GM20431 (cell line): ENCODE results near the gene CACNA1I.

Experiments
- in situ Hi-C: fragments of 300-500 bp; cut with MseI, MboI; formaldehyde crosslinking; loops from one replicate; pipeline ENCODE4 v1.15.0; 2020; ENCODE audit warnings: low sequenced_read_pairs; ENCODE audit not compliant: unreplicated experiment

Gene CACNA1I

DNA sequence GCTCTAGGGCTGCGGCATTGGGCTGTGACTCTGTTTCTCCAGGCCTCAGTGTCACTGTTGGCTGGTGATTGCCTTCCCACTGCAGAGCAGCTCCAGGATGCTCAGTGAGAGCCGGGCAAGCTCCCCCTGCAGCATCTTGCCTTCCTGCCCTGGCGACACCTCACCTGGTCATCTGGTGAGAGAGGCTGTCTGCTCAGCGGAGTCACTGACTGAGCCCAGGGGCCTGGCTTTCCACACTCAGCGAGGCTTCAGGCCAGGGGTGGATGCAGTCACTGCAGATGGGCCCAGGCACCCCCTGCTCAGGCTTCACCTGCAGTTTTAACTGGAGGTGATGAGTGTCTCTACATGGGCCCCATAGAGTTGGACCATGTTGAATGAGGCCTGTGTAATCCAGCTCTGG lies 136.8 kb downstream of the CACNA1I start:
- in situ Hi-C loops, result no loop called here

DNA sequence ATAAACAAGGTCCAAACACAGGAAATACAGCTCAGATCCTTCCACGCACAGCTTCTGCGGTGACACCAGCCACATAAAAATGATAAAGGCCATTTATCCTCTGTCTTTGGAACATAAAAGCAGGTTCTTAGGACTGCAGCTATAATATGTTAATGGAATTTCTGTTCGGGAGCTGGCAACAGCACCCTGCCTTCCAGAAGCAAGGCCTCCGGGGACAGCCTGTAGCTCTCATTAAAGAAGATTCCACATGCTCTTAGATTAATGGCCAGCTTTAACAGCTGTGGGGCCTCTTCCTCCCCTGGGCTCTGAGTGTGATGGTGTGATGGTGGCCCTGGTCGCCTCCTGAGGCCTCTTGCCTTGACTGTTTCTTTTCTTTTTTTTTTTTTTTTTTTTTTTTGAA lies 137.3 kb downstream of the CACNA1I start:
- in situ Hi-C loops, result no loop called here

DNA sequence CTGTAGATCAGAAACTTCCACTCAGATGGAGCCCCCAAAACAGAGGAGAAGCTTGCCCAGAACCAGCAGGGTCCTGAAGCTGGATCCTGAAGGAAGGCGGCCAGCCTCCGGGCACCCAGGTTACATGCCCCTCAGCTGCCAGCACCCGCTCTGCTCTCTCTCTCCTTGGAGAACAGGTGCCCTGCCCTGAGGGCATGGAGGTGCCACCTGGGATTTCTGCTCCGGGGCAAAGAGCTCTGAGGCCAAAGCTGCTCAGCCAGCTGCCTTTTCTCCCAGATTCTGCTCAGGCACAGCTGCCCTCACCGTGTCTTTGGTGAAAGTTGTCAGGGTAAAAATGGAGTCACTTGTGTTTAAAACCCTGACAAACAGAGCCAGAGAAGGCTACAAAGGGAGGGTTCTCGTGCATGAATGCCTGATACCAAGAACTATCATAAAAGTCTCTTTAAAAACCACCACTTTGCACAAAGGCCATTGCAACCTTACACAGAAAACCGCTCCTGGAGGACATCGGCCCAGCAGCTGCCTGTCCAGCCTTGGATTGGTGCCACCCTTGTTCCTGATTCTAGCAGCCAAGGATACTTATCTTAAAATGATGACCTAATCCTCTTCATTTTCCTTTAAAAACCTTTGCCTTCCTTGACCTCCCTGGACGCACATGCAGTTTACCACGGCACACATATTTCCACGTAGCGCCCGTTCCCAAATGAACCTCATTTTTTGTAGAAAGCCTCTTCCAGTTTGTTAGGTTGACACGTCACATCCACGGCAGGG lies 140.0 kb downstream of the CACNA1I start:
- in situ Hi-C loops, result no loop called here

DNA sequence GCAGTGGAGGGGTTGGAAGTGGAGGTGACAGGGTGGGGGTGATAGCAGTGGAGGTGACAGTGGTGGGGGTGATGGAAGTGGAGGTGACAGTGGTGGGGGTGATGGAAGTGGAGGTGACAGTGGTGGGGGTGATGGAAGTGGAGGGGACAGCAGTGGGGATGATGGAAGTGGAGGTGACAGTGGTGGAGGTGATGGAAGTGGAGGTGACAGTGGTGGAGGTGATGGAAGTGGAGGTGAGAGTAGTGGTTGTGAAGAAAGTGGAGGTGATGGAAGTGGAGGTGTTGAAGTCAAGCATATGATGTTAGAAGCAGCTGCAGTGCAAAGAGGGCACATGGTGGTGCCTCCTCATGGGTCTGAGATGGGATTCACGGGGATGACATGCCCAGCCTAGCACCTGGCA lies 141.5 kb downstream of the CACNA1I start:
- in situ Hi-C loops, result no loop called here

DNA sequence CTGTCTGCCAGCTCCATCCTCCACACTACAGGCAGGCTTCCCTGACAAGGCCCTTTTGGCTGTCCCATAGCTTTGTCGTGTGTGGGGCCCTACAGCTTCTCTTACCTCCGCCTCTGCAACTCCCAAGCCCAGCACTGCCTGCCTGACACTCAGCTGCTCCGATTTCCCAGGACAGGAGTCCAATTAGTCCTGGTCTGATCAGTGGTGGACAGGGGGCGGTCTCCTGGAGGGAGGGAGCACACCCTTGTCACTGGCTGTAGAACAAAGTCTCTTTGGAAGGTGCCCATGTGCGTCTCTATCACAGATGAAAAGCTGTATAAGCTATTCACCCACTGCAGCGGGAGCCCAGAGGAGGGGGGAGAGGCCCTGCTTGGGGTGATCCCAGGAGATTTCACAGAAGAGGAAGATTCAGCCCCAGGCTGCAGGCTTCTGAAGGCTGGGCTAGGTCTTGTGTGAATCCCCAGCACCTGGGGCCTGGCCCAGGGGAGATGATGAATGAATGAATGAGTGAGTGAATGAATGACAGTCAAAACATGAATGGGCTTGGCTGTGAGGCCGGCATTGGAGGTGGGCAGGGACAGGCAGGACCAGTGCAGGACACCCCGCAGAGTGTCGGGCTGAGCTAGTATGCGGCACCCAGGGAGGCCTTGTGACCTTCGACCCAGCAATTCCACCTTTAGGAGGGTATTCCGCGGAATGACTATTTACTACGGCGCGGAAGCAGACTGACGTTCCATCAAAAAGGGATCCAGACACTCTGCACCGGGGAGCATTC lies 142.4 kb downstream of the CACNA1I start:
- in situ Hi-C loops, result no loop called here

DNA sequence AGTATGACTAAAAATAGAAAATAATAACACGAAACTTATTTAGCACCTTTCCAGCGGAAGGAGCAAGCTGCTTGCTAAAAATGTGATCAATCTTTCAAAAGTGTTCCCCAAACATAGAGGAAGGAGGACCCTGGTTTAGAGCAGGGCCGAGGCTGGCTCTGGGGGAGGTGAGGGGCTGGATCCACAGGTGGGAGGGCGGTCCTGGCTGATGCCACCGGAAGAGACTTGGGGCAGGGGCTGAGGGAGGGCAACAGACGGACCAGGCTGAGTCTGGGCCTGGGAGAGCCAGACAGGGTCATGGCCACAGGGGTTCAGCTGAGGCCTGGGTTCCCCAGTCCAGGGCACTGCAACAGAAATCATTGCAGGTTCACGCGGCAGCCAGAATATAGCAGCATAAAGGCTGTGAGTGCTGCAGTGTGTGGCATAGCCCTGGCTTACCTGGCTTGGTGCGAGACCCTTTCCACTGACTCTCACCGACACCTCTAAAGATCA lies 143.3 kb downstream of the CACNA1I start:
- in situ Hi-C loops, result no loop called here

DNA sequence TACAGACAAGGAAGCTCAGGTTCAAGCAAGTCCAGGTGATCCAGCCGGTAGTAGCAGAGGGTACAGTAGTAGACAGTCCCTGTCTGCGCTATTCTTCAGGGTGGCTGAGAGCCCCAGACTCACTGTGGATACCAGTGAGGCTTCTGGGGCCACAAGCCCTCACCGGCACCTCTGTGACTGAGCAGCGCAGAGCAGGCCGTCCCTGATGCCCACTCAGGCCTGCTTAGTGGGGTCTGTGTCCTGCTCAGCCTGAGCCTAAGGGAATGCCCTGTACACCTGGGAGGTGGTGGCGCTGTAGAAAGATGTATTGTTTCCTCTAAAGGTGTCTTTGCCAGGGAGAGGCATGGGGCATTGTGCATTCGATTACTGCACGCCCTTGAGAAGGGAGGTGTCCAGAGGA lies 143.8 kb downstream of the CACNA1I start:
- in situ Hi-C loops, result no loop called here

DNA sequence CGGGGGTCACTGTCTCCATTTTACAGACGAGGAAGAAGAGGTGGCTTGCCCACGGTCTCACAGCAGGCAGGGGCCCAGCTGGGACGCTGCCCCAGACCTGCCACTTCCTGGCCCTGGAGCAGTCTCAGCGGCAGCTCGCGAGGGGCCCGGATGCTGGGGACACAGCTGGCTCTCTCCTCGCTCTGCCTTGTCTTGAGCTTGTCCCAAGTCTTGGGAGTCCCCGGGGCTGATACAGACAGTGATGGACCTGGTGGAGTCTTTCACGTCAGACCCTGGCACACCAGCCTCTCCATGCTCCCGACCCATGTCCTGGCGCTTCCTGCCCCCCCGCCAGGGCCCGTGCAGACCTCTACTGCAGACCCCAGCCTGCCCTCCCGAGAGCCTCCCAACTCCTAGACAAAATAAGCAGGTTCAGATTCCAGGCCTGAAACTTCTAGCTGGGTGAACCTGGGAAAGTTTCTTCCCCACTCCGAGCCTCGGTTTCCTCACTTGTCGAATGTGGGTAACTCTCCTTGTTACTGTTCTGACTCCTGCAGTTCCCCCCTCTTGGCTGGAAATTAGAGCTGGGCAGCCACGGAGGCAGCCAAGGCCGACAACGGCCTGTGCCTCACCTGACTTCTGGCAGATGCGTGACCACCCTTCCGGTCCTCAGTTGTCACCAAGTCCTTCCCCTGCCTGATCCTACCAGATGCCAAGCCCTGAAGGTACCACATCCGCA lies 145.4 kb downstream of the CACNA1I start:
- in situ Hi-C loops, result no loop called here

DNA sequence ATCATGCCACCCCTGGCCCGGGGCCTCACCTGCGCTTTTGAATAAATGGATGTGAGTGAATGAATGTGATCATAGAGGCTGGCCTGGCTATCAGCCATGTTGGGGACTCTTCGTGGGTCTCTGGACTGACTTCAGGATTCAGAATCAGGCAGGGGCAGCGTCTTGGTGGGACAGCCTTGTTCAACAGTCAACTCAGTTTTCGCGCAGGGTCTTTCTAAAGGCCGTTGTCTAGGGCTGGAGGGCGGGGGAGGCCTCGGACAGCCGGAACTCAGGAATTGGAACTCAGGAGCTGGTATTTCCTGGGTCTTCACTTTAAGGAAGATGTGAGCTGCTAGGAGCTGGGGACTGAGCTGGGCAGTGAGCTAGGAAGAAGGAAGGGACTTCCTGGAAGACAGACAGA lies 146.0 kb downstream of the CACNA1I start:
- in situ Hi-C loops, result no loop called here

DNA sequence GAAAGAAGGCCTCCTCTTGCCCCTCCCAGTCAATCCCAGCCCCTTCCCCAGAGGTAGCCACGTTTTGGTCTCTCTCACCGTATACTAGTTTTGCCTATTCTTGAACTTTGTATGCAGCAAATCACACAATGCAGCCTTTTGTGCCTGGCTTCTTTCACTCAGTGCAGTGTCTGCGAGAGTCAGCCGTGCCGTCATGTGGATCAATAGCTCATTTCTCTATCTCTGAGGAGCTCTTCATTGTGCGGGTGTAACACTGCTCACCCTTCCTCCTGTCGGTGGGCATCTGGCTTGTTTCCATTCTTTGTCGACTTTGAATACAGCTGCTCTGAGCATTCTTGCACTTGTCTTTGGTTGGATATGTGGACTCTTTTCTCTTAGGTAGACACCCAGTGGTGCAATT lies 146.5 kb downstream of the CACNA1I start:
- in situ Hi-C loops, result no loop called here

DNA sequence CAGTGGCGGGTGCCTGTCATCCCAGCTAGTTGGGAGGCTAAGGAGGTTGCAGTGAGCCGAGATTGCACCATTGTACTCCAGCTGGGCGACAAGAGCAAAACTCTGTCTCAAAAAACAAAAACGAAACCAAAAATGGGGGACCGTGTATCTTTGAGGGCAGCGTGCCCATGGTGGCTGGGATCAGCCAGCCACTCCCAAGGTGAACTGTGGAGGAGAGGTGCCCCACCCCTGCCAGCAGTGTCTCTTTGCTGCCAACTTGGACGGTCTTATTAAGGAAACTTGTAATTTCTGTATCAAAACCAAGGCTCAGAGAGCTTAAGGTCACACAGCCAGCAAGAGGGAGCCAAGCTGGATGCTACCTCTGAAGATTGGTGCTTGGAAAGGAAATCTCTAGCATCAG lies 147.7 kb downstream of the CACNA1I start:
- in situ Hi-C loops, result no loop called here

DNA sequence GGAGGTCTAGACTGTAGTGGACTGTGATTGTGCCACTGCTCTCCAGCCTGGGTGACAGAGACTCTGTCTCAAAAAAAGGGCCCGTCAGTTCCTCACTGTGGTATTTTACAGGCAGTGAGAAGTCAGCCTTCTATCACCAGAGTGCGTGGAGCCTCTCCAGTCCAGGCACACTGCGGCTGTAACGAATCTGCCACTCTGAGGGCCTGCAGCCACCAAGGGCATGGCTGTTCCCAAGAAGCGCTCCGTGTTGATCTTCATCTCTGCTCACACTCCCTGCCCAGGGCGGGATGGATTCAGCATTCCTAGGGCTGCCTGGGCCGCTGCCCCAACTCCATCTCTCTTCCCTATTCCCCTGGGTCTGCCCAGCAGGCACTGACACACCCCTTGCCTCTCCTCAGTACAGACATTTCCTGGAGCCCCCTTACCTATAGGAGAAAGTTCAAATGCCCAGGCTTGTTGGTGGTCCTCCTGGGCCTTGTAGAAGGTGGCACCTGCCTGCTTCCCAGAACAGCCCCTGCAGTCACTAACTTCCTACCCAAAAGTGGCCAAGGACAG lies 148.4 kb downstream of the CACNA1I start:
- in situ Hi-C loops, result no loop called here

DNA sequence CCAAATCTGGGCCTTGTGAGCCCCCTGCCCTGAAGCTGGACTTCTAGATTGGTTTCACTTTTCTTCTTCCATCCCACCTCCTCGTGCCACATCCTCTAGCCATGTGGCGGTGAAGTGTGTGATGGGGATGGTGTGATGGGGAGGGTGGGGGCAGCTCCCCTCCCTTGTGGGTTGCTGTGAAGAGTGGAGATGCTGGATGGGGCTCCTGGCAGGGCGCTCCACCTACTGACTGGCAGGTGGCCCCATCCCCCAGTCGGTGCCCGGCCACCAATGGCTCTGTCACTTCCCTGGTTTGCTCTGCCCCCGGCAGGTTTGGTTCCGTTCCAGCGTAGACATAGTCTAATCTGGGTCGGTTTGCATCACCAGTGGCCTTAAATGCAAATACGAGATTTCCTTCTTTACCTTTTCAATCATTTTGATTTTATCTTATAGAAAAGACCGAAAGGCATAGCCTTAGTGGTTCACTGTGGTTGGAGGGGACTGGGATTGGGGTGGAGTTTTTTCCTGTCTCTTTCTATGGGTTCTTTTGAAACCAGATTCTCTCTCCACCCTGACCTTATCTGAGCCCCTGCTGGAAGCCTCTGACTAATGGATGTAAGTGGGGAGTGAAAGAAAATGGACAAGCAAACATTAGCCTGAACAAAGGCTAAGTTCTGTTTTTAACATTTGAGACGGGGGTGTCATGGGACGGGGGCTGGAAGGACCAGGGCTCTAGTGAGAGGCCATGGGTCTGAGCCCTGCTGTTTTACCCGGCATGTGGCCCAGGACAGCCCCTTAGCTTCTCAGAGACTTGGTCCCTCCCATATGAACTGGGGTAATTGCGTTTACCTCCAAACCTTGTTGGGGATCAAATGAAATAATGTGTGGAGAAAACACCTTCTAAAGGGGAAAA lies 149.3 kb downstream of the CACNA1I start:
- in situ Hi-C loops, result no loop called here

DNA sequence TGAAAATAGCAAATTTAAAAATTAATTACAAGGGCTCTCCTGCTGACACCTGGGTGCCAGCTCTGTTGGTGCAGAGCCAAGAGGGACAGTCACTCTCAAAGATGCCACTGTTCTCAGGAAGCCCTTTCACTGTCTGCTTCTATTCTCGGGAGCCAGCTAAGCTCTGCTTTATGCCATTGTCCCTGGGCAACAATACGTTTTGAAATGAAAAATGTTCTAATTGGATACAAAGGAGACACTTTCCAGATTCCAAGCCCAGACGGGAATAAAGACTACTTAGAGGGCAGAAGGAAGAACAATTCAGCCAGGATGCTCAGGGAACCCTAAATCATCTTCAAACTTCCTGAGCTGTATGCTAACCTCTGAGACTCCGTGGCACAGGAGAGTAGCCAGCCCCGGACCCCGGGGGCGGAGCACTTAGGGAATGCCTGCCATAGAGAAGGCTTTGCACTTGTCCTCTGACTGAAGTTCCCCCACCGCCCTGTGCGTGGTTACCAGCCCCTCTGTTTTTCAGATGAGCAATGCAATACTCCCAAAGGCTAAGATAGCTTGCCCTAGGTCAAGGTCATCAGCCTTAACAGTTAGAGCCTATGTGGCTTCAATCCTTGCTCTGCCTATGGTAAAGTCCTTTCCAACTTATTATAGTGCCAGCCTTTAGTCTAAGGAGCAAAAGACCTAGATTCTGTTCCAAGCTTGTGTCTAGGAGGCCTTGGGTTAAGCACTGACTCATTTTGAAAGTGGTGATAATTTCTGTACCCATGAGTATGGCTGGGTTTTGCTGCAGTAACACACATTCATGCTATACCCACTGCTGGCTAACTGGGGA lies 150.9 kb downstream of the CACNA1I start:
- in situ Hi-C loops, result no loop called here

DNA sequence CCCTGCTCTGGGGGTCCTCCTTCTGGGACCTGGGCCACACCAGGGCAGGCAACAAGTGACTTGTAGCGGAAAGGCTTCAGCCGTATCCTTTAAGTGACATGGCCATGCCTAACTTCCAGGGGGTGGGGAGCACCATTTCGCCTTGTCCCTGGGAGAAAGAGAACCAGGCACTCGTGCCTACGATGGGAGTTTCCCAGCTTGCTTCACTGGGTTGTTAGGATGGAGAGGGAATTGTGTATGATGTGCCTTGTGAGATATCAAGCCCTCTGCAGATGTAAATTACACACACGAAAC lies 151.4 kb downstream of the CACNA1I start:
- in situ Hi-C loops, result no loop called here

DNA sequence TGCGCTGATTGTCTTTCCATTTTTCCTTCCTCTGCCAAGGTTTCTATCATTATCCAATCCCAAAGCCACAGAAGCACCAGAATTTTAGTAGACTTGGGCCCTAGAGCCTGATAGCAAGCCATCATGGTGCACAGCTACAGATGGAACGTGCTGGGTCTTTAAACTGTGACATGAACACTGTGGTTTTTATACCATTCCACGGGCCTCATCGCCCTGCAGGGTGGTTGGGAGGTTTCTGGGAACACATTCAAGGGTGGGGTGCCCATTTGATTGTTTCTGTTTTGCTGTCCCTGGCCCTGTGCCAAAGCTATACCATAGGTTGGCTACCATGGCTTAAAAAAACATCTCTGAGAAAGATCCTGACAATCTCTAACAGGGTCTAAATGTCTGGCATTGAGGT lies 151.9 kb downstream of the CACNA1I start:
- in situ Hi-C loops, result no loop called here

DNA sequence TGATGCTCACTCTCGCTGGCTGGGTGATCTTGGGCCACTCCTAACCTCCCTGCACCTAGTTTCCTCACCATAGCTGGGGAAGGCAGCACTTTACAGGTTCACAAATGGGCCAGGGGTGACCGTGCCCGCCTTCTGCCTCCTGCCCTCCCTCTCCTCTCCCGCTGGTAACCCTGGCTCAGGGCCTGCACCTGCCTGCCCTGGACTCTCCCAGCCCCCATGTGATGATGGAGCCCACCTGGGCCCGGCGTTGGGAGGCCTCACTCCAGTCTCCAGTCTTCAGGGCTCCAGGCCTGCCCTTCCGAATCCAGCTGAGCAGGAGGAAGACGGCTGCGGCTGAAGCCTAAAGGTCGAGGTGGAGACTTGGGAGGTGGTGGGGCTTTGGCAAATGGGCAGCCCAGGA lies 152.9 kb downstream of the CACNA1I start:
- in situ Hi-C loops, result no loop called here

DNA sequence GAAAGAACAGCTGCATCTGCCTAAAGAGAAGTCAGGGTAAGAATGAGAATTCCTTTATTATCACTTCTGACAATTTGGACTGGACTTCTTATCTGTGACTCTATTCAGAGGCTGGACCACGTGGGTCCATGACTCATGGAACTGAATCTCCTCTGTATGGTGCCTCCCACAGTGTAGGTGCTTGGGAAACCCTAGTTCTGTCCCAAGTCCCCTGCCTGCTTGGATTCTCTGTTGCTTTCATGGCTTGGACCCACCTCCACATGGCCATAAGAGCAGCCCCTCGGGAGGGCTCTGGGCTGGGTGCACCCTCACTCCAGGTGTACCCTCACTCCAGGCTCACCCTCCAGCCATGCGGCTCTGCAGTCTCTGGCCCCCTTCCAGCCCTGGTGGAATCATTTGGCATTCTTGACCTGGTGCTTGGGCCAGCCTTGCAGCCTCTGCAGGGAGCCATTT lies 153.4 kb downstream of the CACNA1I start:
- in situ Hi-C loops, result no loop called here

DNA sequence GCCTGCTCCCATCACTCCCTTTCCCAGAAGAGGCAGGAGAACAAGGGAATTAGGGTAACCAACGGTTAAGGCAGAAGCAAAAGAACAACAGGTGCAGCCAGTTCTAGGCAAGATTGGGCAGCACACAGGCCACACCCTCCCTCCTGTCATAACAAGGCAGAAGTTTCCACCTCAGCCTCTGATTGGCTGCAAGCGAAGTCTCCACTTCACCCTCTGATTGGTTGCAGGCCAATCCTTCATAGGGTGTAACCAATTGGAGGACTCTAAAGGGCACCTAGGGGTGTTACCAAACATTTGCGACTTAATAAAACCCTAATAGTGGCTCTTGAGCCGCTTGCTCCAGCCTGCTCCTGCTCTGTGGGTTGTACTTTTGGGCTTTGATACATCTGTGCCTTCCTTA lies 153.8 kb downstream of the CACNA1I start:
- in situ Hi-C loops, result no loop called here
